Embryonic facial prominence (tissue), 1 donor: Measurements from ENCODE around the gene CDH23.

Source experiments
- DNase-seq: peaks from one replicate; pipeline ENCODE4 v3.0.0-alpha.2; 2016; ENCODE audit errors: extremely low spot score

CDH23 gene

DNA sequence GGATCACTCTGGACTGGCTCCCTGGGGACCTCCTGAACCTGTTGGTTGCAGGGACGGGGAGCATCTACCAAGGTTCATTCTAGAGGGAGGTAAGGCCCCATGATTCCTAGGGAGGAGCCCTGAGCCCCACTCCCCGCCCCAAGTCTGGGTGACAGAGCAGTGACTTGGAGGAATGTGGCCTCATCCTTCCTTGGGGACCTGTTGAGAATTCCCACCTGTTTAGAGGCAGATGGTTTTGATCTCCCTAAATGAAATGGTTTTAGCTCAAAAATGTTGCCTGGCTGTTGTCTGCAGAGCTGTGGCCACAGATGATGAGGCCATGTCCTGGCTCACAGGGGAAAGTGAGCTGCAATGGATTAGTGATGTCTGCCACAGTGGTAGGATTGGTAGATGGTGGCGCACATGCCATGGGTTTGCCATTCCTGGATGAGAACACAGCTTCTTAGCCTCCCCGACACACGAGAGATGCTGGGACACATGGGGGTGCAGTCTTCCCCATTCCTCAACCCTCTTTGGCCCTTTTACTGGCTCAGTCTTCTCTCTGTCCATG is 310.6 kb downstream of the CDH23 start:
- no peak for DNase-seq

DNA sequence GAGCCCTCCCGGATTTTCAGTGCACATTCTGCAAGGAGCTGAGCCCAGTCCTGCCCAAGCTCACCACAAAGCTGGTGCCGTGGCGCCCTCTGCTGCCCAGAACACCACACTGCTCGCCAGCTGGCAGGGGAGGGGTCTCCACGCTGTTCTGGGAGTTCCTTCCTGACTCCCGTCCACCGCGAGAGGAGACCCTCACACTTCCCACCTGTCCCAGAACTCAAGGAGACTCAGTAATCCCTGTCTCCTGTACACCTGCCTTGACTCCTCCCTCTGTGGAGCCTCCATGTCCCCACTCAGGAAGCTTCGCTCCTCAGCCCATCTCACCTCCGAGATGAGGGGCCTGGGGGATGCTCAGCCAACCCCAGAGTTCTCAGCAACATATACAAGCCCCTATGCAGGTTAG is 311.6 kb downstream of the CDH23 start:
- DNase-seq, result no peak

DNA sequence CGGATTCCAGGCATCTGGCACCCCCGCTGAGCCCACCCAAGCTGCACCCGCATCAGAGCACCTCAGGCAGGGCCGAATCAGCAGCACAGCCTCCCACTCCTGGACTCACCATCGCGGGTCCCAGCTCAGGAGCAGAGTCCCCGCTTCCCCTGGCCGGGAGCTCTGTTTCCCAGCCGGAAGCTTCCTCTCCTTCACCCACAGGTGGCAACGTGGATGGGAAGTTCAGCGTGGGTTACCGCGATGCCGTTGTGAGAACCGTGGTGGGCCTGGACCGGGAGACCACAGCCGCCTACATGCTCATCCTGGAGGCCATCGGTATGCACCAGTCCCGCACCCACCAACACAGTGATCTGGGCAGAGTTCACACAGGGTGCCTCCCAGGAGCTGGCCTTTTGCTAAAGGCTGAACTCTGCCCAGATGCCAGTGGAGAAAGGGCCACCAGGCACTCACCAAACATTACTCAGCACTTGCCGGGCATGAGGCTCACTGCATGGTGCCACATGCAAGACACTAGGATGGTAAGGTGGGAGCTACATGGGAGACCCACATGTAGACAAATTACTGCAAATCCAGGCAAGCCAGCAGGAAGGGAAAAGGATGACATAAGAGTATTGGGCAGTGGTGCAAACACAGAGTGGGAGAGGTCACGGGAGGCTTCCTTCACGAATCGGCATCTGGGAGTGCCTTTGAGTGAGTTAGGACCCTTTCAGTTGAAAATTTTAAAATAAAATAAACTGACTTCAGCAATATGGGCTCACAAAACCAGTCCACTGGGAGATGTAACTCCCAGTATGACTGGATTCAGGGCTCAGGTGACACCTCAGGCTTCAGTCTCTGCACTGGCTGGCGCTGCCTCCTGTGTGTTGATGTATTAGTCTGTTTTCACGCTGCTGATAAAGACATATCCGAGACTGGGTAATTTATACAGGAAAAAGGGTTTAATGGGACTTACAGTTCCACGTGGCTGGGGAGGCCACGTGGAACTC is 312.5 kb downstream of the CDH23 start:
- DNase-seq, result no peak

DNA sequence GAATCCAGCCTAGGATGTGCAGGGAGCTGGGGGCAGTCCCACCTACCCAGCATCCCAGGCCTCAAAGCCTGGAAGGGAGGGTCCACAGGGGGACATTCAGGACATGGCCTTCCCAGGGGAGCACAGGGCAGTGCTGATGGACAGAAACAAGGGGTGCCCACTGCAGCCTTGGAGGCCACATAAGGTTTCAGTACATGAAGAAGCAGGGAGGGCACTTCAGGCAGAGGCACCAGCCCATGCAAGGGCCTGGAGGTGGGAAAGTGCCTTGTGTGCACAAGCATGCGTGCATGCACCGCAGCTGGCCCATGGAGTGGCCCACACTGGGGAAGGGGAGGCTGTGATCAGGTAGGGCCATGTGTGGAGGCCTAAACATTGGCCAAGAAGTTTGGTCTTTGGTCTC is 313.8 kb downstream of the CDH23 start:
- DNase-seq, result no peak

DNA sequence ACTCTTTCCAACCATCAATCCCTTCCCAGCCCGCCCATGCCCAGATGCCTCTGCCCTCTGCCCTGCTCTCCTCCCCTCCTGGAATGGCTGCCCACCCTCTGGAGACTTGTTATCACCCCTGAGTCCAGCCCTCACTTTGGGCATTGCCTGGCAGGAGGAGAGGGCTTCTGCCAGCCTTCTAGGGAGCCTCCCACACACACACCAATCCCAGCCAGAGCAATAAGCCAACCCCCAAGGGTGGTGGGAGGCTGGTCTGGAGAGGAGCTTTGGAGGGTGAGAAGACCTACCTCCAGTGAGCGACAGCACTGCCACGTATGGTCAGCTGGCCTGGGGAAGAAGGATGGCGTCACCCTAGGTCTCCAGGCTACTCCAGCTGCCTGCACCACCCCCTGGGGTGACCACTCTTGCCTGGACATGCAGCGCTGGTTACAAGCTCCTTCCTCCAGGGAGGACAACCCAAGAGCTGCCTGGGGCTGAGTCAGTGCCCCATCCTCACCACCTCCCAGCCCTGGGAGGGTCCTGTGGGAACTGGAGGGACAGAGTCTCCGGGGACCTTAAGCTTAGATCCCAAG is 314.4 kb downstream of the CDH23 start:
- DNase-seq, result no peak

DNA sequence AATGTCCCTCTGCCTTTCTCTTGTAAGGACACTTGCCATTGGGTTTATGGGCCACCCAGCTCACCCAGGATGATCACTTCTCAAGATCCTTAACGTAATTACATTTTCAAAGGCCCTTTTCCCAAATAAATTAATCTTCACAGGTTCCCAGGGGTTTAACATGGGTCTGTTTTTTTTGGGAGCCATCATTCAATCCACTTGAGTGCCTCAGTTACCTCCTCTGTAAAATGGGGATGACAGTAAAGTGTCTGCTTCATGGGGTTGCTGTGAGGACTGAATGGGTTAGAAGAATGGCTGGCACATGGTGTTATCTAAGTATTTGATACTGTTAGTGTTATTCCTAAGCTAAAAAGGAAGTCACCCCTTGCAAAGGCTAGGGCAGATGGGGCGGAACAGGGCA is 315.4 kb downstream of the CDH23 start:
- no peak for DNase-seq

DNA sequence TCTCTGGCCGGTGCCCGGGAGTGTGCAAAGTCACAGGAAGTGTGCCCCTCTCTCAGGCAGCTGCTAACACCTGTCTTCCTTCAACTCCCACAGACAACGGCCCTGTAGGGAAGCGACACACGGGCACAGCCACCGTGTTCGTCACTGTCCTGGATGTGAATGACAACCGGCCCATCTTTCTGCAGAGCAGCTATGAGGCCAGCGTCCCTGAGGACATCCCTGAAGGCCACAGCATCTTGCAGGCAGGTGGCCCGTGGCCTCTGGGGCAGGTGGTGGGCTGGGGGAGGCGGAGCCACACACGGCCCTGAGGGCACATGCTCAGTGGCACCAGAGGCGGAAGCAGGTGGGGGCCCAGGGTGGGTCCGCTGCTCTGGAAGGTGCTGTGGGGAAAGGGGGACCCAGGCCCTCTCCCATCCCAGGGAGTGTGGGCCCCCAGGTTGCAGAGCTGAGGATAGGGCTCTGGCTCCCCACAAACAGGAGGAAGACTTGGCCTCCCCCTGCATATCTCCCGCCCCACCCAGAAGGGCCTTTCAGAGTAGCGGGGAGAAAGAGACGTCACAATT is 315.9 kb downstream of the CDH23 start:
- DNase-seq, result no peak

DNA sequence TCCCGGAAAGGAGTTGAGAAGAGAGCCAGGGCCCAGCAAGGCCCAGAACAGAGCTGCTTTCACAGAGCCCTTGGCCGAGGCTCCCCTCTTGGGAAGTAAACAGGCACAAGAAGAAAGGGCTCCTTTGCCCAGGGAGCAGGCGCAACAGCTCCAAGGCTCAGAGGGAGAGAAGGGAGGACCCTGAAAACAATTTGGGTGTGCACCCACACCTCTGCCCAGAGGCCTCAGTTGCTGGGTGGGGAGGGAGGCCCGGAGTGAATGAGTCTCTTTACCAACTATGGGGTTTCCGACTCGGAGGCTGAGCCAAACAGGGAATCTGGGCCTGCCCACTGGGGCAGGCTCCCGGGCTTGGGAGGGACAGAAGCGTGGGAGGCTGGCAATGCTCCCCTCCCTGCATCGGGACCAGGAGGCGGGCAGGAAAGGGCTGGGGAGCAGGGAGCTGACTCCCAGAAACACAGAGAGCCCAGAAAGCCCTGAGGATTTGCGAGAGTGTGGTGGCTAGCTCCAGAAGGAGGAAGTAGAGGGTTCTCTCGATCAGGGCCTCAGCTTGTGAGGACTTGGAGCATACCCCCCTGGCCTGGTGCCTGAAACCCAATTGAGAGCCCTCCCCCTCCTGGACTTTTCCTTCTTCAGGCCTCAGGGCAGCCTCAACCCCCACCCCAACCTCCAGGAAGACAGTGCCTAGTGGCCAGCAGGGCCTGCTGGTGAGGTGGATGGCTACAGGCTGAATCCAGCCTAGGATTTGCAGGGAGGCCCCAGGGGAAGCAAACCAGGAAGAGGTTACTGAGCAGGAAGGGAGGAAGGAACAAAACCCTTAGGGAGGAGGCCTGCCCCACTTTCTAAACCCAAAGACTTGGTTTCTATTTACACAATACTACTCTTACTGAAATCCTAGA is 316.7 kb downstream of the CDH23 start:
- peak; percentile 17 for DNase-seq

DNA sequence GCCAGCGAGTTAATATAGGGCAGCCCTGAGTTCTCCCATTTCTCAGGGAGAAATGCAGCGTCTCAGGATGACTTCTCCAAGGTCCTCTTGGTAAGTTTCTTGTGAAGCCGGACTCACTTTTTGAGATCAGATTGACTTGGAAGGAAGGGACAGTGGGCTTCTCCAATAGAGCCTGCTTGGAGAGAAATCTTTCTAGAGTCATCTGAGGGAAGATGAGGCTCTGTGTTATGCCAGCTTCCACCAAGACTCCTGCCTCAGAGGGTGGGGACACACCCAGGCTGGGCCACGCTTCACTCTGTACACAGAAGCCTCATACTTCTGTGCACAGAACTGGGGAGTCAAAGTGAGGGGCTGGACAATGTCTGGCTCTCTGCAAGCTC is 317.3 kb downstream of the CDH23 start:
- DNase-seq, result no peak

DNA sequence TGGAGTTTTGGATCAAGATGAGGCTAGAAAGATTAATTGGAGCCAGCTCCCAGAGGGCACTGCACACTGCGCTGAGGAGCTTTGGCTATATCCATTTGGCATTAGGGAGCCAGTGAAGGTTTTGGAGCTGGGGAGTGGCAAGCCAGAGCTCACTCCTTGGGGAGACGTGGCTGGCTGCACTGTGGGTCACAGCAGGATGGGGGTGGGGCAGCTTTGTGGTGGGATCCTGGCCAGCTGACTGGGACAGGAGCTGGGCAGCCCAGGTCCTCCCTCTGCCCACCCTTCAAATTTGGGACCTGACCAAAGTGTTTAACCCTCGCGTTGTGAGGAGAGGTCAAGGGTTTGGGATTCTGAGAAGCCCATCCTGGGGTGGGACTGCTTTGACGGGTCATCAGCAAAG is 317.9 kb downstream of the CDH23 start:
- no peak for DNase-seq

DNA sequence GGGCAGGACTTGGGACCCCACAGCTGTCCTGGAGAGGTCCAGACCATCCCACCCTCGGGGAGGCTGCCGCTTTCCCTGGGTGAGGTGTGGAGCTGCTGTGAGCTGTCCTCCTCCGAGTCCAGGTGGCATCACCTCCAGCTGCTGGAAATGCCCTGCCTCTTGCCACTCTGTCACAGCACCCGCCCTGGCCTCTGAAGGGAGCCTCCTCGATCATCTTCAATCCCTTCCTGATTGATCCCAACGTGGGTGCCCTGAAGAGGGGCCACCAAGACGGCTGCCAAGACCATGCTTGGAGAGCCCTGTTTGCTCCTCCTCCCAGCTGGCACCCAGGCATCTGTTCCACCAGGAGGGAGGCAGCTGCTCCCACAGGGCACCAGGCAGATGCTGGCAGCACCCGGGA is 318.3 kb downstream of the CDH23 start:
- no peak for DNase-seq

DNA sequence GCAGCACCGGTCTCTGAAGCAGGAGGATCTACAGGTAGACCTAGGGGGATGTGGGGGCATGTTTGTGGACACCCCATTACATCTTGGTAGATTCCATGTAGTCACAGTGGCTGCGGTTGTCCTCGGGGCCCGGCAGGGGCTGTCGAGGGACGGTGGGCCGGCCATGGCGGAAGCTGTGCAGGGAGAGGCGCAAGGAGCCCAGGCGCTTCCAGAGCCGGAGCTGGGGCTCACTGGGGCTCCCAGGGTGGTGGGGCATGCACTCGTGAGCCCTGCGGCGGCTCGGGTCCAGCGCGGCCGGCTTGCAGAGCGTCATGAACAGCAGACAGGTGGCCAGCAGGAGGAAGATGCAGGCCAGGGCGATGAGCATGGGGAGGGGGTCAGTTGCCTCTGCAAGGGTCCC is 319.1 kb downstream of the CDH23 start:
- no peak for DNase-seq

DNA sequence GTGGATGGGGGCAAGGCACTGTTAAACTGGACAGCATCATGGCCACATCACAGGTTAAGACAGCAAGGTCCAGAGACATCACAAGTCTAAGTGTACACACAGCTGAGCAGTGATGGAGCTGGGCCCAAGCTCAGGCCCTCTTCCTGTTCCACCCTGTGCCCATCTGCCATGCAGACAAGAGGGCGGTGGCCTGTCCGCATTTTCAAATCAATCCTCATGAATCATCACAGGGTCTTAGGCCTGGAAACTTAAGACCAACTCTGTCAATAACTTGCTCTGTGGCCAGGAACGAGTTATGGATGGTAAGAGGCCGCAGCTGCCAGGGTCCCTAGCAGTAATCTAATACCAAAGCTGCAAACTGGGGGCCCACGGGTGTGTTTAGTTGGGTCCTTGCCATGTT is 319.7 kb downstream of the CDH23 start:
- DNase-seq, result no peak

DNA sequence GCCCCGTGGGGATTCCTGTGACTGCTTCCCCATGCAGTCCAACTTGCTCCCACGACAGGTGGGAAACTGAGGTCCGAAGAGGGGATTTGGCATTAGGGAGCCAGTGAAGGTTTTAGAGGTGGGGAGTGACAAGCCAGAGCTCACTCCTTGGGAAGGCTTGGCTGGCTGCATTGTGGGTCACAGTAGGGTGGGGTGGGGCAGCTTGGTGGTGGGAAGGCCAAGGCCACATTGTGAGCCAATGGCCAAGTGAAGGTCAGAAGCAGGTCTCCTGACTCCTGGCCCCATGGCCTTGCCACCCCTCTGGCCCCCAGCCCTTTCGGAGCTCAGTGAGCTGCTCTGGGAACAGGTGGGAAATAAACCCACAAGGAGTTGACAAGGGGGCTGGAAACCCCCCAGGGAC is 320.3 kb downstream of the CDH23 start:
- no peak for DNase-seq

DNA sequence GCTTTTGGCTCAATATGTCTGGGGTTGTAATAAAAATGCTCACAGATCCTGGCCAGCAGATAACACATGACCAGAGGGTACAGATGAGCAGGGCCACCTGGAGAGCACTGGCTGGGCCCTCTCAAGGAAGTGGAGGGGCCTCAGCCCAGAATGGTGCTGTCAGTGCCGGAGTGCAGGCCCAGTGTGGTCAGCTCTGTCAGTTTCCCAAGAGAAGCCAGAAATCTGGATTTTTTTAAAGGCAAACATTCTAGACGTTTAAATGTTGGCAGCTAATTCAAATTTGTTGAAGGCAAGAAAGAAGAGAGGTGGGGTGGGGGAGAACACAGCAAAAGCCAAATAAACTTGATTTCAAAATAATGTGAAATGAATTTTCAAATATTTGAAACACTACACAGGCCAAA is 320.8 kb downstream of the CDH23 start:
- DNase-seq, result no peak

DNA sequence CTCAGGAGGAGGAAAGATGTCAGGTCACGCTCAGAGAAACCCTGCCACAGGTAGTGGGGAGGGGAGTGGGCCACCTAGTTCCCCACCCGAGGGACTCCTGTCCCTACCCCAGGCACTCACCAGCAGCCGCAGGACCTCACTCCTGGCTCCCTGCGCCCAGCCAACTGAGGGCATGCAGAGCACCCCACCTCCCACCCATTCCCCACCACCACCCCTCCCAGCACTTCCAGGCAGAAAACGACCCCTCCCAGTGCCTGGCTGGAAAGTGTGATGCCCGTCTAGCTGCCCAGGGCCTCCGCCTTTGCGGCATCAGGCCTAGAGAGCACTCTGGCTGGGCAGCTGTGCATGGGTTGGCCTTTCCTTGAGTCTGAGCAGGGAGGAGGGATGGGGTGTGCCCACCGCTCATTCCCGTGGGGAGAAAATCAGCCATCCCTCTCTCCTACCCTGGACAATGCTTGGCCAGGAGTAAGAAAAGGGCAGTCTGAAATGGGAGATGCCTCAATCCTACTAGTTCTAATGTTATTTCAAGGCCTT is 321.5 kb downstream of the CDH23 start:
- DNase-seq, result no peak

DNA sequence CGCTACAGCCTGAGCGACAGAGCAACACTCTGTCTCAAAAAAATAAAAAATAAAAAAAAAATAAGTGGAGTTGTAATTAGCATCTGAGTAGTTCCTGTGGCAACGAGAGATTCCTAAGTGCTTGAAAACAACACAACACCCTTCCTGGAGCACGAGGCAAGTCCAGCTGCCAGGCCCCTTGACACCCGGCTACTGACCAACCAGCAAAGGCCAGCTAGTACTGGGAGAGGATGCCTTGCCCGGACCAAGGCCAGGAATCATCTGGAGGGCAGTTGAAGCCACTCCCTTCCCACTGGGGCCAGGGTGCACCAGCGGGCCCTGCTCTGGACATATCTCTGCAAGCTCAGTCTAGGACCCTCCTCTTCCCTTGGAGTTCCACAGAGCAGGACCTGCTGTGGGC is 322.3 kb downstream of the CDH23 start:
- DNase-seq, result no peak

DNA sequence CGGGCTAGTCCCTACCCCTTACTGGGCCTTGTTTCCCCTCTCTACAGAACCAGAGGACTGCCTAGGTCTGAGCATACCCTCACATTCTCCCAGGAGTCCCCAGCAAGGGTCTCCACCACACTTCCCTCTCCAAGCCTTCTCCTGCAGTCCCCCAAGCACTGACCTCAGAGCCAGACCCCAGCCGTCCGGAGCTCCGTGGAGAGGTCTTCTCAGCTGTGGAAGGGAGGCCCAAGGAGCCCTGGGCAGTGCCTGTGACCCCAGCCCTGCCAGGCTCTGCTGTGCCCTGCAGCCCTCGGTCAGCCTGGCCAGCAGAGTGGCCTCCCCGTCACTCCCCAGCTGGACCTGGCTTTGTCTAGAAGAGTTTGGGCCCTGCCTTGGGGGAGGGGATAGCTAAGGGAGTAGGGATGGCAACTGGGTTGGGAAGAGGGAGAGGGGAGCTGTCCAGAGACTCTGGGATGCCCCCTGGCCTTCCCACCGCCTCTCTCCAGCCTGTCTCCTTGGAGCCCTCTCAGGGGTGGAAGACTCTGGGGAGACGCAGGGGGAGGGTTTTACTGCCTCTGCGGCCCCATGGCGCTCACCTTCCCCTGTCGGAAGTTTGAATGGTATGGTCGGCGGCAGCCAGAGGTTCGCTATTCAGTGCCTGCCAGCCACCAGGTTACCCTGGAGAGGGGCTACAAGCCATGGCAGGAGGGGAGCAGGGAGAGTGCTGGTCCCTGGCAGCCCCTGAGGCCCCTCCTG is 322.9 kb downstream of the CDH23 start, which contains the start of gene C10orf105:
C10orf105 (minus strand) TSS at position 315 of the 738 bp plus-strand sequence. CDS start 3,441 bp downstream, outside the sequence.
- no peak for DNase-seq

DNA sequence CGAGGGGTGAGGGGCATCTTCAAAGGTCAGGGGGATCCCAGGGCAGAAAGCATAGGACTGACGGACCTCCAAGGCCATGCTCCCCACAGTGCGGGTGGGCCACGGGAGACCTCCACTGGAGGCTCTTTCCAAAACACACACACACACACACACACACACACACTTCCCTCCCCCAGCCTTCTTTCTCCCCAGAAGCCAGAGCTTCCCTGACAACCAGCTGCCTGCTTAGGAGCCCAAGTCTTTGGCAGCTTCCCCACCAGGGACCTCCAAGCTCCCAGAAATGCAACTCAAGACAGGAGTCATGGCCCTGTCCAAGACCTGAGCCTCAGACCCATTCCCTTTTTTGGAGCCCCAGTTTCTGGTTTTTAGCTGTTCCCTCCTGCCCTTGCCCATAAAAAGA is 323.6 kb downstream of the CDH23 start:
- DNase-seq, result no peak

DNA sequence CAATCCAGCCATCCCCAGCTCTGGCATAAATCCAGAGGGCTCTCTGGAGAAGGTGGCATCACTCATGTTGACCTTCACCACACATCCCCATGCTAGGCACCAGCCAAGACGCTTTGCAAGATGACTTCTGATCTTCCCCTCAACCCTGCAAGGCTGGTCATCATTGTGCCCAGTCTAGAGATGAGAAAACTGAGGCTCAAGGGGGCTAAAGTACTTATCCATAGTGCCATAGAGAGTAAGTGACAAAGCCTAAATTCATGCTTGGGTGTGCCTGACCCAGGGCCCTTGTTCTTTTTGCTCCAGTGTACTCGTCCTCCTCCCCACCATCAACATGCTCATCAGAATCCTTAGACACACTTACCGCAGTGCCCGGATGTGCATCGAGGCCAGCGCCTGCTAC is 324.6 kb downstream of the CDH23 start:
- DNase-seq, result no peak

DNA sequence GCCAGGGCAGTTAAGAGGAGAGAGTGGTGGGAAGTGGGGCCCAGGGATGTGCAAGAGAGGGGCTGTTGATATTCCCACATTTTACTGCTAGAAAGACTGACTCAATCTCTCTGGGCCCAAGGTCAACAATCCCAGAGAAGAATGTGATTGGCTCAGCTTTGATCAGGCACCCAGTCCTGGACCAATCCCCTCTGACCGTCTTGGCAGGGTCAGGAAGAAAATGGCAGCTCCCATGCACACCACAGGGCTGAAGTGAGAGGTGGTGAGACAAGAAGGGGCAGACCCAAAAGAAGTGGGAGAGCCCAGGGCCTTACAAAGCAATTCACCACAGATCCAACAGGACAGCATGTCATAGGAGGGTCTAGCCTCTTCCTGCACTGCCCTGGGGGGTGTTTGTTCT is 326.1 kb downstream of the CDH23 start:
- DNase-seq, result no peak
